GM12875 (cell line): Measurements from ENCODE around the gene PIEZO2.

Experiments
- H3K4me3 ChIP-seq: one replicate; pipeline ENCODE4 v1.5.1; 2011; ENCODE audit warnings: low read depth, low read length, control low read depth
- CTCF ChIP-seq: IDR thresholded peaks from 2 replicates; pipeline ENCODE4 v1.5.1; 2011; ENCODE audit warnings: low read depth, mild to moderate bottlenecking, control low read depth, inconsistent platforms, low read length, moderate library complexity, borderline replicate concordance; ENCODE audit not compliant: insufficient read depth

Gene PIEZO2

GRCh38 chr18:10834128-10834815, 315.1 kb downstream of the PIEZO2 start:
- no peak for TF ChIP-seq CTCF
- no peak overlapping the region for H3K4me3 ChIP-seq

- TF ChIP-seq CTCF, result no peak
Measured at GRCh38 chr18:10833656-10834055, 315.7 kb downstream of the PIEZO2 start.

GRCh38 chr18:10826400-10826799, 323.0 kb downstream of the PIEZO2 start:
- H3K4me3 ChIP-seq, result no peak overlapping the region
- TF ChIP-seq CTCF, result no peak

More at GRCh38 chr18:10833656-10834055, 315.7 kb downstream of the PIEZO2 start:
- H3K4me3 ChIP-seq, result no peak overlapping the region

GRCh38 chr18:10822456-10822855, 326.9 kb downstream of the PIEZO2 start:
- no peak for TF ChIP-seq CTCF
- no peak overlapping the region for H3K4me3 ChIP-seq

GRCh38 chr18:10820681-10821080, 328.7 kb downstream of the PIEZO2 start:
- TF ChIP-seq CTCF, result no peak
- no peak overlapping the region for H3K4me3 ChIP-seq

- H3K4me3 ChIP-seq, result no peak overlapping the region
- no peak for TF ChIP-seq CTCF
Measured at GRCh38 chr18:10814336-10814735, 335.0 kb downstream of the PIEZO2 start.

- no peak for TF ChIP-seq CTCF
- H3K4me3 ChIP-seq, result no peak overlapping the region
Measured at GRCh38 chr18:10805587-10806118, 343.7 kb downstream of the PIEZO2 start.
